Myocyte (in vitro differentiated cells): Measurements from ENCODE around the gene ADGRG6. TPM values are rescaled to one million over a fixed set of nuclear protein-coding genes. Genes with fewer than 3 reads are reported as not detected.
"Not testable (repeated sequence)": the region's sequence is repeated elsewhere in the genome, so short reads cannot be mapped to it uniquely, and the experiment has no call there.

Experiments used
- DNase-seq: peaks from one replicate; pipeline ENCODE4 v3.0.0-alpha.2; 2012; ENCODE audit warnings: low read depth
- total RNA-seq: library from RNA; depleted of rRNA; stranded (reverse); fragments of >200 nt; gene quantifications from 2 replicates; pipeline ENCODE4 v1.2.3, GENCODE V29; 2014

The ADGRG6 gene
- total RNA-seq, 1 donor from 2014 or later, result 1.2 TPM

GRCh38 chr6:142343938-142344337 is 42.1 kb downstream of the ADGRG6 start:
- DNase-seq, result no peak

- DNase-seq, result no peak
These were observed 43.5 kb downstream of the ADGRG6 start for GRCh38 chr6:142345261-142345660.

GRCh38 chr6:142346166-142346565 is 44.4 kb downstream of the ADGRG6 start:
- not testable (repeated sequence) for DNase-seq

- DNase-seq, result no peak
These were observed 47.5 kb downstream of the ADGRG6 start for GRCh38 chr6:142349215-142349823.

- no peak for DNase-seq
These were observed 48.5 kb downstream of the ADGRG6 start for GRCh38 chr6:142350309-142350708.

GRCh38 chr6:142353690-142354089 is 51.9 kb downstream of the ADGRG6 start:
- no peak for DNase-seq

GRCh38 chr6:142354650-142355049 is 52.8 kb downstream of the ADGRG6 start:
- DNase-seq, result no peak

- no peak for DNase-seq
These were observed 53.8 kb downstream of the ADGRG6 start for GRCh38 chr6:142355520-142356174.

GRCh38 chr6:142356201-142356883 is 54.5 kb downstream of the ADGRG6 start:
- DNase-seq, result no peak

GRCh38 chr6:142356884-142357225 is 55.0 kb downstream of the ADGRG6 start:
- no peak for DNase-seq

- DNase-seq, result no peak
These were observed 56.1 kb downstream of the ADGRG6 start for GRCh38 chr6:142357879-142358278.

- DNase-seq, result no peak
These were observed 57.6 kb downstream of the ADGRG6 start for GRCh38 chr6:142359271-142359960.

GRCh38 chr6:142361345-142361744 is 59.5 kb downstream of the ADGRG6 start:
- no peak for DNase-seq

- no peak for DNase-seq
These were observed 60.3 kb downstream of the ADGRG6 start for GRCh38 chr6:142361779-142362750.

GRCh38 chr6:142367061-142367460 is 65.3 kb downstream of the ADGRG6 start:
- no peak for DNase-seq

GRCh38 chr6:142367501-142368018 is 65.8 kb downstream of the ADGRG6 start:
- no peak for DNase-seq

GRCh38 chr6:142369266-142369665 is 67.5 kb downstream of the ADGRG6 start:
- no peak for DNase-seq

- DNase-seq, result peak; percentile 62
These were observed 70.5 kb downstream of the ADGRG6 start for GRCh38 chr6:142372348-142372747.

GRCh38 chr6:142373268-142374090 is 71.7 kb downstream of the ADGRG6 start:
- no peak for DNase-seq
